ENCODE results near the gene ANKS1B.
"Not testable (repeated sequence)": the region's sequence is repeated elsewhere in the genome, so short reads cannot be mapped to it uniquely, and the experiment has no call there.

The ANKS1B gene

GRCh38 chr12:99984271-99985128, at the start of gene ANKS1B:
TSS of gene ANKS1B (minus strand) at chr12:99984936. CDS start at chr12:99984237, 699 bp downstream.
- in situ Hi-C loops (cut with MboI; ENCODE audit: low sequenced_read_pairs) = no loop called here

DNA sequence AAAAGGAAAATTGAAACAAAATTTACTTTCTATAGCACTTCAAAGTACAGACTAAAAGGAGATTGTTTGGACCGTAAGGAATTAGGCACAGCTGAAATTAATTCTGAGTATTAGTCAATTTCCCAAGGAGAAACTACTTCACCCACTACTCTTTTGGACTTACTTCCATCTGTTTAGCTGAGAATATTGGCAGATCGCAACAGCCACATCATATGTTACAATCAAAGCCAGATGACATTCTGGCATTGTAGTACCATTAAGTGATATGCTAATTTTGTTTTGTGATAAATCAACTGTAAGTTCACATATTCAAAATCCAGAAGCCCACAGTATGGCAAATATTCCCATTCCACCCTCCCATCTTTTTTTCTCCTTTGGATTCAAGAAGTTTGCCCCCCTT, 47.1 kb upstream of the ANKS1B start:
- in situ Hi-C loops (cut with MboI; ENCODE audit: low sequenced_read_pairs) = no loop called here

GRCh38 chr12:100027671-100028070, 42.9 kb upstream of the ANKS1B start:
- in situ Hi-C loops (cut with MboI; ENCODE audit: low sequenced_read_pairs) = no loop called here

DNA sequence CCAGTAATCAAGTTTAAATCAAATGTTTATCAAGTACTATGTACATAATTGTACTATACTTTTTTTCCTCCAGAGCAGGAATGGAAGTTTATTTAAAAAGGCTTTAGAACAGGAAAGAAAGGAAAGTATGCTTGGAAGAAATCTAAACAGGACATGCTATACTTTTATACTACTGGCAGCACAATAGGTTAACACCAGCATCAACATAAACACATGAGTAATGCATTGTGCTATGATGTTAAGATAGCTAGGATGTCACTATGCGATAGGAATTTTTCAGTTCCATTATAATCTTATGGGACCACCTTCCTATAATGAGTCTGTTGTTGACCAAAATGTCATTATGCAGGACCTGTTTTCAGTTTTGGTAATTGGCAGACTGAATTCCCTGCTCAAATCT, 41.5 kb upstream of the ANKS1B start:
- in situ Hi-C loops (cut with MboI; ENCODE audit: low sequenced_read_pairs) = no loop called here

DNA sequence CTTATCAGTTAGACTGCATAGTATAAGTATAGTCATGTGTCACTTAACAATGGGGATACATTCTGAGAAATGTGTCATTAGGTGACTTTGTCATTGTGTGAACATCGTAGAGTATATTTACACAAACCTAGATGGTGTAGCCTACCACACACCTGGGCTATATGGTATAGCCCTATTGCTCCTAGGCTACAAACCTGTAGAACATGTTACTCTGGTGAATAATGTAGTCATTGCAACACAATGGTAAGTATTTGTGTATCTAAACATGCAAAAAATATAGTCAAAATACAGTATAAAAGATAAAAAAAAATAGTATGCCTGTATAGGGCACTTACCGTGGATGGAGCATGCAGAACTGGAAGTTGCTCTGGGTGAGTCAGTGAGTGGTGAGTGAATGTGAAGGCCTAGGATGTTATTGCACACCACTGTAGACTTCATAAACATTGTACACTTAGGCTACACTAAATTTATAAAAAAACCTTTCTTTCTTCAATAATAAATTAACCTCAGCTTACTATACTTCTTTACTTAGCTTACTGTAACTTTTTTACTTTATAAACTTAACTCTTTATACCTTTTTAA, 40.3 kb upstream of the ANKS1B start:
- in situ Hi-C loops (cut with MboI; ENCODE audit: low sequenced_read_pairs) = no loop called here

DNA sequence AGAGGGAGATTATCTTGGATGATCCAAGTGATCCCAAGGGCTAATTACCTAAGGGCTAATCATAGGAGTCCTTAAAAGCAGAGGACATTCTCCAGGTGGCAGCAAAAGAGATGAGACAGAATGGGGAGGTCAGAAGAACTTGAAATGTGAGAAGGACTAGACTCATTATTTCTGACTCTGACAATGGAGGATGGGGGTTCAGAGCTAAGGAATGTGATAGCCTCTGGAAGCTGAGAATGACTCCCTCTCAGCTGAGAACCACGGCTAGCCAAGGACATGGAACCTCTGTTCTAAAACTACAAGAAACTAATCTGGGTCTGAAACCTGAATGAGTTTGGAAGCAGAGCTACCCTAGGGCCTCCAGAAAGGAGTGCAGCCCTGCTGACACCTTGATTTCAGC, 35.6 kb upstream of the ANKS1B start:
- in situ Hi-C loops (cut with MboI; ENCODE audit: low sequenced_read_pairs) = no loop called here

DNA sequence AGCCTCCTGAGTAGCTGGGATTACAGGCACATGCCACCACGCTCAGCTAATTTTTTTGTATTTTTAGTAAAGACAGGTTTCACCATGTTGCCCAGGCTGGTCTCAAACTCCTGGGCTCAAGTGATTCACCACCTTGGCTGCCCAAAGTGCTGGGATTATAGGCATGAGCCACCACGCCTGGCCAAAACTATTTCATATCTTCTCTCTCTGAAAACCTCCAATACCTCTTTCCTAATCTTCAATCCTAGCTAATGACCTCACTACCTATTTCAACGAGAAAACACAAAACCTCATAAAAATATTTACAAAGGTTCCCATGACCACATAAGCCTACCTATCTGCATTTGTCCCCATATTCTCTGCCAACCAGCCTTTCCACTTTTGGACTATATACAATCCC, 32.3 kb upstream of the ANKS1B start:
- in situ Hi-C loops (cut with MboI; ENCODE audit: low sequenced_read_pairs) = no loop called here

DNA sequence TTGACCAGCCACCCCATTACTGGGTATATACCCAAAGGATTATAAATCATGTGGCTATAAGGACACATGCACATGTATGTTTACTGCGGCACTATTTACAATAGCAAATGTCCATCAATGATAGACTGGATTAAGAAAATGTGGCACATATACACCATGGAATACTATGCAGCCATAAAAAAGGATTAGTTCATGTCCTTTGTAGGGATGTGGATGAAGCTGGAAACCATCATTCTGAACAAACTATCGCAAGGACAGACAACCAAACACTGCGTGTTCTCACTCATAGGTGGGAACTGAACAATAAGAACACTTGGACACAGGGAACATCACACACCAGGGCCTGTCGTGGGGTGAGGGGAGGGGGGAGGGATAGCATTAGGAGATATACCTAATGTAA, 31.6 kb upstream of the ANKS1B start:
- in situ Hi-C loops (cut with MboI; ENCODE audit: low sequenced_read_pairs) = not testable (repeated sequence)

DNA sequence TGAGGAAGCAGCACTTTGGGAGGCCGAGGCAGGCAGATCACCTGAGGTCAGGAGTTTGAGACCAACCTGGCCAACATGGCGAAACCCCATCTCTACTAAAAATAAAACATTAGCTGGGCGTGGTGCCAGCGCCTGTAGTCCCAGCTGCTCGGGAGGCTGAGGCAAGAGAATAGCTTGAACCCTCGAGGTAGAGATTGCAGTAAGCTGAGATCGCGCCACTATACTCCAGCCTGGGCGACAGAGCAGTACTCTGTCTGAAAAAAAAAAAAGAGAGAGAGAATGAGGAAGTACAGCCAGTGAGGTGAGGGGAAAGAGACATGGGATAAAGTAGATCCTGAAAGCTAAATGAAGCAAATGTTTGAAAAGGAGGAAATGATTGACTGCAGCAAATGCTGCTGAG, 21.1 kb upstream of the ANKS1B start:
- in situ Hi-C loops (cut with MboI; ENCODE audit: low sequenced_read_pairs) = not testable (repeated sequence)

DNA sequence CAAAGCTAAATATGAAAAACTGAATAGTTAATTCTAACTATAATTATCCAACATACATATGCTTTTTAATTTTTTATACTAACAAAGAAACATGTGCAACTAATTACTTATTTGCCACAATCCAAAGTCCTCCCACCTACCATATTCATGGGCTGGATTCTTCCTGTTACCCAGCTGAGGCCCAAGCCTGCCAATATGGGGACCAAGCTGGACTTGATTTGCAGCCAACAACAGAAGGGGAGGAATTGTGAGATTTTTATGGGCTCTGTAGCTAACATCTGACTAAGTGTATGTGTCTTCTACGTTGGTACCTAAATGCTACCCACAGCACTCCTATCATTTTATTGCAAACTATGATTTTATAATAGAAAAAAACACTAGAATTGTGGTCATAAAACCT, 13.1 kb upstream of the ANKS1B start:
- in situ Hi-C loops (cut with MboI; ENCODE audit: low sequenced_read_pairs) = no loop called here

DNA sequence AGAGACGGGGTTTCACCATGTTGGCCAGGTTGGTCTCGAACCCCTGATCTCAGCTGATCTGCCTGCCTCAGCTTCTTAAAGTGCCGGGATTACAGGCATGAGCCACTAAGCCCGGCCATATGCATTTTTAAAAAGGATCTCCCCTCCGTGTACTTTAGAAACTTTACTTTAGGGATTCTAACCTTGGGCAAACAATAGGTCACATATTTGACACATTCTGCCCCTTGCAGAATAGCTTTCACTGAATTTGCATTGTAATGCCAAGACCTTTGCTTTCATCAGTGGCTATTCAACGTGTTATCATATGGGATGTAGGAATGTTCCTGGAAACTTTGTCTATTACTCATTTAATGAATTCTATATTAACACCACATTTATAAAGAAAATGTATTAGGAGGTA, 11.4 kb upstream of the ANKS1B start:
- in situ Hi-C loops (cut with MboI; ENCODE audit: low sequenced_read_pairs) = no loop called here

DNA sequence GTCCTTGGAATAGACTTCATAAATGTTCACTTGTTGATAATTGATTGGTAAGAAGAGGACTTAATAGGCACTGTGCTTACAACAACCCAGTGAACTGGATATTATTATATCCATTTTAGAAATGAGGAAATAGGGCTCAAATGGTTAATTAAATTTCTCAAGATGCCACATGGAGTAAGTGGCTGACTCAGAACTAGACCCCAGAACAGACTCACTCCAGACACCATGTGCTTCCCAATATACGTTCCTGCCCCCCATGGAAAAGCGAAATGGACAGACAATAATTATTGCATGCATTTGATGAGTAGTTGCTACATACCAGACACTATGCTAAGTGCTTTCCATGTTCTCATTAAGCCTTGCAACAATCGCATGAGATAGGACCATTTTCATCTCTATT, 895 bp upstream of the ANKS1B start:
- in situ Hi-C loops (cut with MboI; ENCODE audit: low sequenced_read_pairs) = no loop called here

- in situ Hi-C loops (cut with MboI; ENCODE audit: low sequenced_read_pairs) = no loop called here
Measured at GRCh38 chr12:99985129-99985570, 414 bp upstream of the ANKS1B start.

DNA sequence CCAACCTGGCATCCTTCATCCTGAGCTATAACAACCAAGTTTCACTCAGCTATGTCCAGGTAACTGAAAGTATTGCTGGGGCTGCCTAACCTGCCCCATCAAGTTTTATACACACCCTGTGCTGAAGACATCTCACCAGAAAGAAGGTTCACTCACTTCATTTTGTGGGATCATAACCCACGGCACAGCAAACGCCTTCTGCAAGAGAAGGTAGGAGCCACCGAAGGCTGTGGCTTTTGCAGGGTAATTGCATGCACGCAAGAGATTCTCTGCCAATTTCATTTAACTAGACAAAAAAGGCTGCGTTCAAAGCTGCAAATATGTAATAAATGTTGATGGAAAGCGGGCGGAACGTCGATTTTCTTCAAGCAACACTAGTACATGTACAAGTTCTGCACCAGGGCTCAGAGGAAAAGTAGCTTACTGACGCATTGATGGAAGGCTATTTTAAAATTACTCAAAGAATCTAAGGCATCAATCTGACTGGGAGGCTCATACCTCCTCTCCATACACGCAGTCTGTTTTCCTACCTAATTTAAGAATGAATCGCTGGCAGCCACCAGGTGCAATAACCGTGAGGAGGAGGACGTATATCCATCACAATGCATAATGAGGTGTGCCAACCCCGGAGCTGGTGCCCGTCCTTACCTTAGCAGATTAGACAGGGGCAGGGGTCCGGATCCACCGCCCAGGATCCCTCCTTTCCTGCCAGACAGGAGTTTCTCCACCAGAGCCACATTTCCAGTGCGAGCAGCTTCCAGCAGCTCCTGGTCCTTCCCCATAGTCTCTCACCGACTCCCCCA, 1.1 kb downstream of the ANKS1B start:
- in situ Hi-C loops (cut with MboI; ENCODE audit: low sequenced_read_pairs) = no loop called here

DNA sequence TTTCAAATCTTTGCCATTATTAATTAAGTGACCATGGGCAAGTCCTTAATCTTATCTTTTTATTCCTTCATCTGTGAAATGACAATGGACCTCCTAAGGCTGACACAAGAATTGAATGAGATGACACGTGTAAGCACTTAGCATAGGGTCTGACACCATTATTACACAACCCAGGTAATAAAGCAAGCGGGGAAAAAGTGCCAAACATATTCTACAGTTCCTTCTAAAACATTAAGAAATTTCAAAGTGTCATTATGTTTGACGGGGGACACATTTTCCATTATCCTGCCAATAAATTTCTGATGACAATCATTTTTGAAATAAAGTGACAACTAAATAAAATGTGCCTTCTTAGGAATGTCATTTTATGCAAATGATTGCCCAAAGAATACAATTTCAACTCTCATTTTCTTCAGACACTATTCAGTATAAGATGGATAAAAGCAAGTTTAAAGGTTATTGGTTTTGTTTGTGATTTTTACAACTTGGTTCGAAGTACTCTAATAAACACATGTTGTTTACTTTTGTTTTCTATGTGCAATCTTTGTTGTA, 3.0 kb downstream of the ANKS1B start:
- in situ Hi-C loops (cut with MboI; ENCODE audit: low sequenced_read_pairs) = no loop called here

- in situ Hi-C loops (cut with MboI; ENCODE audit: low sequenced_read_pairs) = no loop called here
Measured at GRCh38 chr12:99979471-99979870, 5.3 kb downstream of the ANKS1B start.

- in situ Hi-C loops (cut with MboI; ENCODE audit: low sequenced_read_pairs) = no loop called here
Measured at GRCh38 chr12:99978152-99978551, 6.6 kb downstream of the ANKS1B start.

GRCh38 chr12:99977550-99977949, 7.2 kb downstream of the ANKS1B start:
- in situ Hi-C loops (cut with MboI; ENCODE audit: low sequenced_read_pairs) = no loop called here

GRCh38 chr12:99976762-99977161, 8.0 kb downstream of the ANKS1B start:
- in situ Hi-C loops (cut with MboI; ENCODE audit: low sequenced_read_pairs) = no loop called here

- in situ Hi-C loops (cut with MboI; ENCODE audit: low sequenced_read_pairs) = no loop called here
Measured at GRCh38 chr12:99975321-99975720, 9.4 kb downstream of the ANKS1B start.

GRCh38 chr12:99974146-99974545, 10.6 kb downstream of the ANKS1B start:
- in situ Hi-C loops (cut with MboI; ENCODE audit: low sequenced_read_pairs) = no loop called here
